ENCODE data around the gene TBCK.
"Not testable (repeated sequence)": the region's sequence is repeated elsewhere in the genome, so short reads cannot be mapped to it uniquely, and the experiment has no call there.

TBCK gene

DNA sequence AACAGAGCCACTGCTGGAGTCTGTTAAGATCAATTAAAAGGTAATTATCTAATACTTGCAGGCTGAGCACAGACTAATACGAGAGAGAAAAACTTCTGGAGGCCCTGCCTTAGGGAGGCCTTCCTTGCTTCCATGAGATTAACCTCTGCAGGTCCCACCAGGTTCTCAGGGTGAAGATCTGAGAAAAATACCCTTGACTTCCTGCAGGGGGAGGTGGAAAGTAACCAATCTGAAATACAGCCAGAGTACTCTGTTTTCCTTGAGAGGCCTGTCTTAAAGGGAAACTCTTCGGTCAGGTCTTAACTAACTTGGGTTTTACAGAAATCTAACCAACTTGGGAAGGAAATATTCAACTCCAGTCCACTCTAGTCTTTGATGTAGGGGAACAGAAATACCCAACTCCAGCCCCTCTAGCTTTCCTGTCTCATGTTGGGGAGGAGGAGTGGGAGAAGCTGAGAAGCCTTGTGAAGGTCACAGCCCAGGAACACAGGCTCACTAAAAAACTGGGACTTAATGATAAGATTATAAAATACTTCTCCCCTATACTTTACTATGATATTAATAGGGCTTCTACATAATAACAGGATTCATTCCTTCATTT, 77.1 kb downstream of the TBCK start:
- Histone ChIP-seq H3K79me1 (ENCODE audit: low read length) (no peaks in the 10 kb centered on the region), H3K23ac (ENCODE audit: low read length) (no peak overlapping the region), H3K27ac (ENCODE audit: low read depth, low read length) (no peak overlapping the region), H2BK15ac (replicated peaks; ENCODE audit: low read depth) (no peak overlapping the region), H3K4me2 (ENCODE audit: low read length) (no peak overlapping the region), H3K27me3 (ENCODE audit: insufficient read depth, low read length, poor library complexity) (no peaks in the 10 kb centered on the region), H4K8ac (ENCODE audit: low read depth, low read length) (no peak overlapping the region), H3K4me3 (ENCODE audit: low read length) (no peak overlapping the region), H3K56ac (ENCODE audit: low read length) (no peak overlapping the region), H3K18ac (ENCODE audit: low read length) (no peak overlapping the region), H3K36me3 (ENCODE audit: control insufficient read depth, insufficient read depth, low read length) (no peaks in the 10 kb centered on the region), H2BK5ac (ENCODE audit: low read length) (no peak overlapping the region), H2AK5ac (ENCODE audit: low read length) (no peak overlapping the region), H3K9ac (ENCODE audit: low read length) (no peak overlapping the region), H2BK120ac (ENCODE audit: low read depth, low read length) (no peak overlapping the region), H3K79me2 (ENCODE audit: control insufficient read depth, insufficient read depth, low read length) (no peaks in the 10 kb centered on the region), H3K4me1 (ENCODE audit: control insufficient read depth, low read depth, low read length) (no peaks in the 10 kb centered on the region), H3K4ac (ENCODE audit: low read depth, low read length) (no peak overlapping the region), H4K5ac (ENCODE audit: low read length) (no peak overlapping the region)
- WGBS (ENCODE audit: extremely low coverage, insufficient coverage, low lambda C conversion rate) = no CpG with 5 or more reads among the region's 2 CpGs
- DNase-seq = peak; percentile 81

DNA sequence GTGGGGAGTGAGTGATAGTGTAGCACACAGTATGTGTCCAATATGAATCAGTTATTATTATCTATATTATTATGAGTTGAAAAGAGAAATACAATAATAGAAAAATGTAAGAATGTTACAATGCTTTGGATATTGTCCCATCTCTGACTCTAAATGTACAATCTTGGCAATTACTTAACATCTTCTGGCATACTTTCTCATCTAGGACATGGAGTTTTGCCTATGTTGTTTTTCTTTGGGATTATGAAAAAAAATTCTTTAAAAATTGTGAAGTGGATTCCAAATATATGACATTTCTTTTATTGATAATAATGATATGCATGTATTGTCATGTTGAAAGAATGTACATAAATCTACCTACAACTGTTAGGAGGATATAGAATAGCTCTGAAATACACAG, 84.1 kb downstream of the TBCK start:
- H4K8ac ChIP-seq (ENCODE audit: low read depth, low read length) = no peak overlapping the region
- H2BK15ac ChIP-seq (replicated peaks; ENCODE audit: low read depth) = no peak overlapping the region
- H3K23ac ChIP-seq (ENCODE audit: low read length) = no peak overlapping the region
- H3K27ac ChIP-seq (ENCODE audit: low read depth, low read length) = no peak overlapping the region
- no peaks in the 10 kb centered on the region for H3K4me1 ChIP-seq (ENCODE audit: control insufficient read depth, low read depth, low read length)
- no peaks in the 10 kb centered on the region for H3K27me3 ChIP-seq (ENCODE audit: insufficient read depth, low read length, poor library complexity)
- H3K4ac ChIP-seq (ENCODE audit: low read depth, low read length) = no peak overlapping the region
- no peaks in the 10 kb centered on the region for H3K79me1 ChIP-seq (ENCODE audit: low read length)
- no peak overlapping the region for H3K9ac ChIP-seq (ENCODE audit: low read length)
- H3K4me2 ChIP-seq (ENCODE audit: low read length) = no peak overlapping the region
- no peak overlapping the region for H3K56ac ChIP-seq (ENCODE audit: low read length)
- H3K4me3 ChIP-seq (ENCODE audit: low read length) = no peak overlapping the region
- no peak overlapping the region for H2BK120ac ChIP-seq (ENCODE audit: low read depth, low read length)
- no peak overlapping the region for H2BK5ac ChIP-seq (ENCODE audit: low read length)
- H3K79me2 ChIP-seq (ENCODE audit: control insufficient read depth, insufficient read depth, low read length) = no peaks in the 10 kb centered on the region
- DNase-seq = no peak
- no peak overlapping the region for H2AK5ac ChIP-seq (ENCODE audit: low read length)
- no peak overlapping the region for H4K5ac ChIP-seq (ENCODE audit: low read length)
- H3K36me3 ChIP-seq (ENCODE audit: control insufficient read depth, insufficient read depth, low read length) = no peaks in the 10 kb centered on the region
- H3K18ac ChIP-seq (ENCODE audit: low read length) = no peak overlapping the region

DNA sequence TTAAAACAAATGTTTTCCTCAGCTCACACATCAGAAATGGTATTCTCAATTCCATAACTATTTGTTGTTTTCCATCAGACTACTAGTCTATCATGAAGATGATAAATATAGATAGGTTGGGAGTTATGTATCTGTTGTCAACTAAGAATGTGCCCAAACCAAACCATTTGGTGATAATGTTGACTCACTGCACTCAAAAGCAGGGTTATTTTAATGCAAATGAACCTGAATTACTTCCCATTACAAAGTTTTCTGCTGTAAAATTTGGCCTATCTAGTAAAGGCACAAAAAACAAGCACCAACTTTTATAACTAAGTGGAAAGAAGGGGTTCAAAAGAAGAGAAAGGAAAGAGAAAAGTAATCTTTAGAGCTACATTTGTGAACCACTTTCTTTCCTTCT, 93.5 kb downstream of the TBCK start:
- no peak overlapping the region for H2AK5ac ChIP-seq (ENCODE audit: low read length)
- H3K4me2 ChIP-seq (ENCODE audit: low read length) = no peak overlapping the region
- no peaks in the 10 kb centered on the region for H3K27me3 ChIP-seq (ENCODE audit: insufficient read depth, low read length, poor library complexity)
- no peaks in the 10 kb centered on the region for H3K36me3 ChIP-seq (ENCODE audit: control insufficient read depth, insufficient read depth, low read length)
- no peak overlapping the region for H3K18ac ChIP-seq (ENCODE audit: low read length)
- no peak overlapping the region for H3K4ac ChIP-seq (ENCODE audit: low read depth, low read length)
- H3K23ac ChIP-seq (ENCODE audit: low read length) = no peak overlapping the region
- H2BK15ac ChIP-seq (replicated peaks; ENCODE audit: low read depth) = no peak overlapping the region
- no peak overlapping the region for H2BK120ac ChIP-seq (ENCODE audit: low read depth, low read length)
- DNase-seq = peak; percentile 6
- H3K79me1 ChIP-seq (ENCODE audit: low read length) = no peaks in the 10 kb centered on the region
- no peak overlapping the region for H3K27ac ChIP-seq (ENCODE audit: low read depth, low read length)
- no peak overlapping the region for H4K5ac ChIP-seq (ENCODE audit: low read length)
- H3K4me3 ChIP-seq (ENCODE audit: low read length) = no peak overlapping the region
- no peak overlapping the region for H4K8ac ChIP-seq (ENCODE audit: low read depth, low read length)
- no peak overlapping the region for H2BK5ac ChIP-seq (ENCODE audit: low read length)
- H3K56ac ChIP-seq (ENCODE audit: low read length) = no peak overlapping the region
- H3K9ac ChIP-seq (ENCODE audit: low read length) = no peak overlapping the region
- no peaks in the 10 kb centered on the region for H3K4me1 ChIP-seq (ENCODE audit: control insufficient read depth, low read depth, low read length)
- no peaks in the 10 kb centered on the region for H3K79me2 ChIP-seq (ENCODE audit: control insufficient read depth, insufficient read depth, low read length)

DNA sequence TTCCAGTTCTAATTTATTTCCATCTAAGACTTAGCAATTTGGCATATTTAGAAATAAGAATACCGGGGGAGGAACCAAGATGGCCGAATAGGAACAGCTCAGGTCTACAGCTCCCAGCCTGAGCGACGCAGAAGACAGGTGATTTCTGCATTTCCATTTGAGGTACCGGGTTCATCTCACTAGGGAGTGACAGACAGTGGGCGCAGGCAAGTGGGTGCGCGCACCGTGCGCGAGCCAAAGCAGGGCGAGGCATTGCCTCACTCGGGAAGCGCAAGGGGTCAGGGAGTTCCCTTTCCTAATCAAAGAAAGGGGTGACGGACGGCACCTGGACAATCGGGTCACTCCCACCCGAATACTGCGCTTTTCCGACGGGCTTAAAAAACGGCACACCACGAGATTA, 102.7 kb downstream of the TBCK start:
- DNase-seq; H3K4ac ChIP-seq (ENCODE audit: low read depth, low read length); H2BK120ac ChIP-seq (ENCODE audit: low read depth, low read length); H3K27ac ChIP-seq (ENCODE audit: low read depth, low read length); H3K27me3 ChIP-seq (ENCODE audit: insufficient read depth, low read length, poor library complexity); H2BK15ac ChIP-seq (replicated peaks; ENCODE audit: low read depth); H3K23ac ChIP-seq (ENCODE audit: low read length); H3K4me1 ChIP-seq (ENCODE audit: control insufficient read depth, low read depth, low read length); H3K18ac ChIP-seq (ENCODE audit: low read length); H3K9ac ChIP-seq (ENCODE audit: low read length); H3K79me2 ChIP-seq (ENCODE audit: control insufficient read depth, insufficient read depth, low read length); H3K4me3 ChIP-seq (ENCODE audit: low read length); H4K8ac ChIP-seq (ENCODE audit: low read depth, low read length); H4K5ac ChIP-seq (ENCODE audit: low read length); H2AK5ac ChIP-seq (ENCODE audit: low read length); H3K36me3 ChIP-seq (ENCODE audit: control insufficient read depth, insufficient read depth, low read length); H3K56ac ChIP-seq (ENCODE audit: low read length); H2BK5ac ChIP-seq (ENCODE audit: low read length); H3K4me2 ChIP-seq (ENCODE audit: low read length); H3K79me1 ChIP-seq (ENCODE audit: low read length): not testable (repeated sequence)
- WGBS (ENCODE audit: extremely low coverage, insufficient coverage, low lambda C conversion rate) = no CpG with 5 or more reads among the region's 23 CpGs

DNA sequence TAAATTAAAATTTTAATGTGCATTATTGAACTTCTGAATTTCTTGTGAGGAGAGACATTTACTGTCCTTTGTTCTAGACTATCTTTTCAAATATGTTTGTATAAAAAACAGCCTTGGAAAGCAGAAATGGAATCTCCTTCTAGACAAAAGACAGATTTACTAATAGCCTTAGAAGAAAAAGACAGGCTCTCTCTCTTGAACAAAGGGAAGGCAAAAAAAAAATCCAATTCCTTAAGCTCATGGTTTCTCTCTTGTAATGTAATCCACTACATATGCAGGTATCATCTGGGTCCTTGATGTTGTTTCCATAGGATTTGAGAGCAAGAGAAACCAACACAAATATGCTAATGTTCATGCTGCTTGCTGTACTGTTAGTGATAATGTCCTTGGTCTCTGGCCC, 106.0 kb downstream of the TBCK start:
- Histone ChIP-seq H3K27ac (ENCODE audit: low read depth, low read length) (no peak overlapping the region), H3K18ac (ENCODE audit: low read length) (no peak overlapping the region), H3K36me3 (ENCODE audit: control insufficient read depth, insufficient read depth, low read length) (no peaks in the 10 kb centered on the region), H3K27me3 (ENCODE audit: insufficient read depth, low read length, poor library complexity) (no peaks in the 10 kb centered on the region), H3K23ac (ENCODE audit: low read length) (no peak overlapping the region), H3K4me2 (ENCODE audit: low read length) (no peak overlapping the region), H4K5ac (ENCODE audit: low read length) (no peak overlapping the region), H3K79me2 (ENCODE audit: control insufficient read depth, insufficient read depth, low read length) (no peaks in the 10 kb centered on the region), H2BK120ac (ENCODE audit: low read depth, low read length) (no peak overlapping the region), H3K4me1 (ENCODE audit: control insufficient read depth, low read depth, low read length) (no peaks in the 10 kb centered on the region), H3K56ac (ENCODE audit: low read length) (no peak overlapping the region), H4K8ac (ENCODE audit: low read depth, low read length) (no peak overlapping the region), H3K4ac (ENCODE audit: low read depth, low read length) (no peak overlapping the region), H3K9ac (ENCODE audit: low read length) (no peak overlapping the region), H2BK5ac (ENCODE audit: low read length) (no peak overlapping the region), H2AK5ac (ENCODE audit: low read length) (no peak overlapping the region), H3K79me1 (ENCODE audit: low read length) (no peaks in the 10 kb centered on the region), H3K4me3 (ENCODE audit: low read length) (no peak overlapping the region), H2BK15ac (replicated peaks; ENCODE audit: low read depth) (no peak overlapping the region)
- no peak for DNase-seq

DNA sequence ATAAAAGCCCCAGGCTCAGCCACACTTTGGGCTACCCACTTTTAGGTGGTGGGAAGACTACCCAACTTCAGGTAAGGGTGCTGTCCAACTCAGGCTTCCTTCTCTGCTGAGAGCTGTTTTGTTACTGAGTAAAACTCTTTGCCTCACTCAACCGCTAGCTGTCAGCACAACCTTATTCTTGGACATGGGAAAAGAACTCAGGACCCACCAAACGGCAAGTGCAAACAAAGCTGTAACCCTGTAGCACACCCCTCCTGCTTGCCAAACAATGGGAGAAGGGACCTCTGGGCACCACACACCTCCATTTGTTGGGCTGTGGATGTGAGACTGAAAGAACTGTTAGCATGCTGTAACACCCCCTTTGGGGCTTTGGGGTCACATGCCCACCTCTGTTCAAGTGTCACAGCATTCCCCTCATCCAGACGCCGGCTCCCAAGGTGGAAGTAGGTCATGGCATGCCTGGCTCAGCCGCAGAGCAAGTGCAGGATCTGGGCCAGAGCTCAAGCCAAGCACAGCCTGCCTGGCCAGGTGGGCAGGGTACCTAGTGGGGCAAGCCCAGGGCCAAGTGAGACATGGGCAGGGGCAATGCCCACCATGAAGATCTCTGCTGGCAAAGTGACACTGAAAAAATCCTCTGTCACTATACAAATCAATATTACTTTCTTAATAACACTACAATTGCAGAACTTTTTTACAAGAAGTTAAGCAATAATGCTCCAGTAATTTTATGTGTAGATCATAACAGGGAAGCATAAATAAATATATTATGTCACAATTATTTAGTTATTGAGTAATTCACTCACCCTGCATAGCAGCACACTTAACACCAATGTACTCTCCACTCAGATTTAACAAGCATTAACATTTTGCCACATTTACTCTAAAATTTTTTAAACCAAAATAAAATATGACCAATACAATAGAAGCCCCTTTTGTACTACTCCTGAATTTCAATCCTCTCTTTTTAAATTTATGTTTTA, 107.2 kb downstream of the TBCK start:
- H3K79me1 ChIP-seq (ENCODE audit: low read length) = no peaks in the 10 kb centered on the region
- H2BK5ac ChIP-seq (ENCODE audit: low read length) = no peak overlapping the region
- no peak overlapping the region for H2BK15ac ChIP-seq (replicated peaks; ENCODE audit: low read depth)
- WGBS (ENCODE audit: extremely low coverage, insufficient coverage, low lambda C conversion rate) = no CpG with 5 or more reads among the region's 5 CpGs
- H3K36me3 ChIP-seq (ENCODE audit: control insufficient read depth, insufficient read depth, low read length) = no peaks in the 10 kb centered on the region
- H3K9ac ChIP-seq (ENCODE audit: low read length) = no peak overlapping the region
- no peak overlapping the region for H2BK120ac ChIP-seq (ENCODE audit: low read depth, low read length)
- H3K79me2 ChIP-seq (ENCODE audit: control insufficient read depth, insufficient read depth, low read length) = no peaks in the 10 kb centered on the region
- no peak overlapping the region for H3K4me2 ChIP-seq (ENCODE audit: low read length)
- no peak overlapping the region for H2AK5ac ChIP-seq (ENCODE audit: low read length)
- no peaks in the 10 kb centered on the region for H3K27me3 ChIP-seq (ENCODE audit: insufficient read depth, low read length, poor library complexity)
- H3K4ac ChIP-seq (ENCODE audit: low read depth, low read length) = no peak overlapping the region
- peak; percentile 8 for DNase-seq
- H4K8ac ChIP-seq (ENCODE audit: low read depth, low read length) = no peak overlapping the region
- H3K4me3 ChIP-seq (ENCODE audit: low read length) = no peak overlapping the region
- H4K5ac ChIP-seq (ENCODE audit: low read length) = no peak overlapping the region
- no peaks in the 10 kb centered on the region for H3K4me1 ChIP-seq (ENCODE audit: control insufficient read depth, low read depth, low read length)
- no peak overlapping the region for H3K56ac ChIP-seq (ENCODE audit: low read length)
- no peak overlapping the region for H3K23ac ChIP-seq (ENCODE audit: low read length)
- no peak overlapping the region for H3K18ac ChIP-seq (ENCODE audit: low read length)
- no peak overlapping the region for H3K27ac ChIP-seq (ENCODE audit: low read depth, low read length)

Data from mesendoderm (in vitro differentiated cells).